ENCODE data around the gene PGP. TPM values are rescaled to one million over a fixed set of nuclear protein-coding genes. Genes with fewer than 3 reads are reported as not detected.

PGP gene
- total RNA-seq, 1 experiment from 2014 or later: 38.3 TPM

DNA sequence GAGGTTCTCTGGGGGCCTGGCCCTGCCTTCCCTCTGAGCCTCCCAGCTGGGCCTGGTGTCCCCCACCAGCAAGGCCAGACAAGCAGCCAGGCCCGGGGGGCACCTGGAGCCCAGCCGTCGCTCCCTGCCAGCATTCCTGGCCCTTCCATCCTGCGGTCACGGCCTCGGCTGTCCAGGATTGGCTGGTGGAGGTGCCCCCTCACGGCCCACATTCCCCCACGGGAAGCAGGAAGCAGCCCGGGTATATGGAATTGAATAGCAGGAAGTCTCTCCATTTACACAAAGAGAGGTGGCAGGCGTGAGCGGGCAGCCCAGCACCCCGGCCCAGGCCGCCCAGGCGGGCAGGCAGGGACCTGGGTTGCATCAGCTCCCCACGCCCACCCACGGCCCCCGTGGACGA, 44.6 kb downstream of the PGP start:
- TF ChIP-seq, protein P1, sequence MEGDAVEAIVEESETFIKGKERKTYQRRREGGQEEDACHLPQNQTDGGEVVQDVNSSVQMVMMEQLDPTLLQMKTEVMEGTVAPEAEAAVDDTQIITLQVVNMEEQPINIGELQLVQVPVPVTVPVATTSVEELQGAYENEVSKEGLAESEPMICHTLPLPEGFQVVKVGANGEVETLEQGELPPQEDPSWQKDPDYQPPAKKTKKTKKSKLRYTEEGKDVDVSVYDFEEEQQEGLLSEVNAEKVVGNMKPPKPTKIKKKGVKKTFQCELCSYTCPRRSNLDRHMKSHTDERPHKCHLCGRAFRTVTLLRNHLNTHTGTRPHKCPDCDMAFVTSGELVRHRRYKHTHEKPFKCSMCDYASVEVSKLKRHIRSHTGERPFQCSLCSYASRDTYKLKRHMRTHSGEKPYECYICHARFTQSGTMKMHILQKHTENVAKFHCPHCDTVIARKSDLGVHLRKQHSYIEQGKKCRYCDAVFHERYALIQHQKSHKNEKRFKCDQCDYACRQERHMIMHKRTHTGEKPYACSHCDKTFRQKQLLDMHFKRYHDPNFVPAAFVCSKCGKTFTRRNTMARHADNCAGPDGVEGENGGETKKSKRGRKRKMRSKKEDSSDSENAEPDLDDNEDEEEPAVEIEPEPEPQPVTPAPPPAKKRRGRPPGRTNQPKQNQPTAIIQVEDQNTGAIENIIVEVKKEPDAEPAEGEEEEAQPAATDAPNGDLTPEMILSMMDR (conservative IDR thresholded peaks at IDR 0.05): no peak
- Histone ChIP-seq H3K56ac (ENCODE audit: insufficient read length, low read depth, low read length) (no peak overlapping the region), H3T11ph (ENCODE audit: low read length) (no peak overlapping the region), H2BK20ac (ENCODE audit: low read depth, low read length, poor library complexity, severe bottlenecking) (no peak overlapping the region), H2AFZ (ENCODE audit: low read length) (no peak overlapping the region), H2BK120ac (ENCODE audit: low read depth, low read length, poor library complexity, severe bottlenecking) (no peak overlapping the region), H3K23ac (ENCODE audit: insufficient read length, low read depth, low read length) (no peak overlapping the region), H3K4me2 (ENCODE audit: insufficient read depth, insufficient read length, low read length) (no peak overlapping the region), H3K4ac (ENCODE audit: low read depth, low read length) (no peak overlapping the region), H3K18ac (ENCODE audit: insufficient read length, low read depth, low read length) (no peak overlapping the region), H4K20me1 (ENCODE audit: control insufficient read depth, insufficient read depth, insufficient read length) (peaks cover 2% of the 10 kb centered on the region), H3K27ac (ENCODE audit: insufficient read length, low read depth, low read length) (no peak overlapping the region), H3K27me3 (ENCODE audit: insufficient read depth, low read length) (no peaks in the 10 kb centered on the region), H4K91ac (ENCODE audit: insufficient read length, low read depth, low read length) (no peak overlapping the region), H2BK12ac (ENCODE audit: insufficient read length, low read depth, low read length) (no peak overlapping the region), H4K5ac (ENCODE audit: insufficient read length, low read depth, low read length) (no peak overlapping the region), H2AK5ac (ENCODE audit: insufficient read length, low read length) (no peak overlapping the region), H3K4me1 (ENCODE audit: insufficient read depth, low read length) (no peaks in the 10 kb centered on the region), H3K79me1 (ENCODE audit: insufficient read depth, low read depth, low read length, poor library complexity, severe bottlenecking) (no peaks in the 10 kb centered on the region), H3K23me2 (ENCODE audit: insufficient read length, low read depth, low read length, poor library complexity, severe bottlenecking) (no peaks in the 10 kb centered on the region), H3K14ac (ENCODE audit: insufficient read depth, low read length) (no peak overlapping the region), H3K9me3 (ENCODE audit: control insufficient read depth, low read depth, low read length) (no peaks in the 10 kb centered on the region), H3K9ac (ENCODE audit: extremely low read depth, insufficient read length, low read length) (no peak overlapping the region), H3K79me2 (ENCODE audit: insufficient read depth, low read length) (peaks cover 1% of the 10 kb centered on the region; the same call in 1 of the 2 replicates), H4K8ac (replicated peaks; ENCODE audit: insufficient read length, low read depth, low read length) (no peak overlapping the region), H2BK15ac (ENCODE audit: low read depth, low read length) (no peak overlapping the region), H2BK5ac (ENCODE audit: insufficient read length, low read length) (no peak overlapping the region)
- Mint-ChIP-seq H3K36me3 (ENCODE audit: insufficient read depth in 1 of 3, low read depth in 3 of 3) (peaks cover 11 to 47% (median 45%) of the 10 kb centered on the region in 3 experiments), H3K27ac (no peak overlapping the region), H3K27me3 (ENCODE audit: low read depth) (no peaks in the 10 kb centered on the region), H3K4me1 (no peaks in the 10 kb centered on the region), H3K4me3 (no peak overlapping the region), H3K9me3 (no peaks in the 10 kb centered on the region)
- WGBS (ENCODE audit: extremely low coverage, insufficient read length, low lambda C conversion rate): no CpG with 5 or more reads among the region's 18 CpGs
- no peak for DNase-seq

Measured in H9 (cell line).